Activated CD4-positive, alpha-beta T cell treated with anti-CD3 and anti-CD28 coated beads, Interleukin-2, amount 10 ng/mL, durations not matched to agents 7 days and 5 days (primary cell): ENCODE measurements around the gene C19orf38. TPM values are rescaled to one million over a fixed set of nuclear protein-coding genes. Genes with fewer than 3 reads are reported as not detected.

Experiments used
- CTCF ChIA-PET: fragments of 350-600 bp; sonication (Branson Sonifier 250); formaldehyde crosslinking; loops from one replicate; lab custom pipeline; 2021; ENCODE audit warnings: antibody characterized with exemption; lab: Charles Lee
- POLR2A ChIA-PET: fragments of 350-600 bp; sonication (Branson Sonifier 250); formaldehyde crosslinking; loops from one replicate; lab custom pipeline; 2021; ENCODE audit warnings: antibody characterized with exemption; lab: Charles Lee
- DNase-seq: peaks from one replicate; pipeline ENCODE4 v3.0.0-alpha.2; 2020
- H3K27ac Mint-ChIP-seq: one replicate; pipeline ENCODE4 v1.8.0; 2021; ENCODE audit warnings: mild to moderate bottlenecking, moderate library complexity, mixed read lengths
- H3K27me3 Mint-ChIP-seq: one replicate; pipeline ENCODE4 v1.8.0; 2021; ENCODE audit warnings: mixed read lengths
- H3K36me3 Mint-ChIP-seq: one replicate; pipeline ENCODE4 v1.8.0; 2021; ENCODE audit warnings: low read depth, mixed read lengths
- H3K4me1 Mint-ChIP-seq: one replicate; pipeline ENCODE4 v1.8.0; 2021; ENCODE audit warnings: mixed read lengths
- H3K4me3 Mint-ChIP-seq: one replicate; pipeline ENCODE4 v1.8.0; 2021; ENCODE audit warnings: mild to moderate bottlenecking, moderate library complexity, mixed read lengths
- H3K9me3 Mint-ChIP-seq: one replicate; pipeline ENCODE4 v1.8.0; 2021; ENCODE audit warnings: mixed read lengths
- microRNA-seq: library from miRNA; unstranded; fragments of <30 nt; microRNA quantifications from one replicate; pipeline ENCODE4 v1.2.0, GENCODE V29; 2021; ENCODE audit warnings: borderline microRNAs expressed, borderline replicate concordance
- total RNA-seq, 2 experiments: library from RNA; stranded (reverse); gene quantifications; one replicate each; pipeline ENCODE4 v1.2.3, GENCODE V29; 2021

Gene C19orf38
- total RNA-seq, 2 experiments from 2014 or later, result 2.4 TPM

- Mint-ChIP-seq H3K27ac (no peak overlapping the region), H3K4me3 (no peak overlapping the region), H3K9me3 (no peaks in the 10 kb centered on the region), H3K36me3 (peaks cover 10% of the 10 kb centered on the region), H3K27me3 (no peaks in the 10 kb centered on the region), H3K4me1 (no peaks in the 10 kb centered on the region)
- ChIA-PET CTCF (no interaction called here), POLR2A (no interaction called here)
- no peak for DNase-seq
Observed at GRCh38 chr19:10908380-10908960, 60.3 kb downstream of the C19orf38 start.

- Mint-ChIP-seq H3K9me3 (no peaks in the 10 kb centered on the region), H3K4me1 (no peaks in the 10 kb centered on the region), H3K36me3 (peaks cover 10% of the 10 kb centered on the region), H3K4me3 (no peak overlapping the region), H3K27ac (no peak overlapping the region), H3K27me3 (no peaks in the 10 kb centered on the region)
- POLR2A ChIA-PET, result no interaction called here
- CTCF ChIA-PET, result interaction anchor here (0.9 to 1.3 kb wide), 4 partner anchors 12 to 869 kb away, joined by 3 to 4 read pairs (median 4); no protein-coding TSS in a partner anchor
- DNase-seq, result no peak
Observed at GRCh38 chr19:10911579-10912363, 63.6 kb downstream of the C19orf38 start.

- no peak overlapping the region for H3K27ac Mint-ChIP-seq
- no peak overlapping the region for H3K4me3 Mint-ChIP-seq
- POLR2A ChIA-PET, result no interaction called here
- peaks cover 10% of the 10 kb centered on the region for H3K36me3 Mint-ChIP-seq
- no peaks in the 10 kb centered on the region for H3K9me3 Mint-ChIP-seq
- no peak for DNase-seq
- CTCF ChIA-PET, result interaction anchor here (0.9 to 1.3 kb wide), 4 partner anchors 13 to 870 kb away, joined by 3 to 4 read pairs (median 4); no protein-coding TSS in a partner anchor
- no peaks in the 10 kb centered on the region for H3K4me1 Mint-ChIP-seq
- H3K27me3 Mint-ChIP-seq, result no peaks in the 10 kb centered on the region
Observed at GRCh38 chr19:10912619-10913018, 64.4 kb downstream of the C19orf38 start.

- CTCF ChIA-PET, result interaction anchor here (1.7 kb wide), 1 partner anchor 16 kb away, joined by 4 read pairs; no protein-coding TSS in a partner anchor
- H3K27me3 Mint-ChIP-seq, result no peaks in the 10 kb centered on the region
- H3K9me3 Mint-ChIP-seq, result no peaks in the 10 kb centered on the region
- H3K4me3 Mint-ChIP-seq, result no peak overlapping the region
- no peak for DNase-seq
- no peak overlapping the region for H3K27ac Mint-ChIP-seq
- POLR2A ChIA-PET, result no interaction called here
- peaks cover 10% of the 10 kb centered on the region for H3K36me3 Mint-ChIP-seq
- H3K4me1 Mint-ChIP-seq, result no peaks in the 10 kb centered on the region
Observed at GRCh38 chr19:10913716-10914340, 65.6 kb downstream of the C19orf38 start.

- H3K4me1 Mint-ChIP-seq, result no peaks in the 10 kb centered on the region
- no peaks in the 10 kb centered on the region for H3K9me3 Mint-ChIP-seq
- no peak overlapping the region for H3K27ac Mint-ChIP-seq
- DNase-seq, result no peak
- ChIA-PET CTCF (interaction anchor here (0.6 kb wide), 1 partner anchor 290 kb away, joined by 4 read pairs; no protein-coding TSS in a partner anchor), POLR2A (no interaction called here)
- H3K36me3 Mint-ChIP-seq, result peaks cover 7% of the 10 kb centered on the region
- H3K27me3 Mint-ChIP-seq, result no peaks in the 10 kb centered on the region
- no peak overlapping the region for H3K4me3 Mint-ChIP-seq
Observed at GRCh38 chr19:10915130-10916091, 67.2 kb downstream of the C19orf38 start.

- no peak for DNase-seq
- POLR2A ChIA-PET, result no interaction called here
- H3K4me1 Mint-ChIP-seq, result no peaks in the 10 kb centered on the region
- peaks cover 7% of the 10 kb centered on the region for H3K36me3 Mint-ChIP-seq
- no peaks in the 10 kb centered on the region for H3K9me3 Mint-ChIP-seq
- H3K27me3 Mint-ChIP-seq, result no peaks in the 10 kb centered on the region
- no peak overlapping the region for H3K4me3 Mint-ChIP-seq
- CTCF ChIA-PET, result interaction anchor here (0.7 kb wide), 1 partner anchor 25 kb away, joined by 3 read pairs; no protein-coding TSS in a partner anchor
- H3K27ac Mint-ChIP-seq, result no peak overlapping the region
Observed at GRCh38 chr19:10916602-10917001, 68.4 kb downstream of the C19orf38 start.

GRCh38 chr19:10918359-10918758, 70.1 kb downstream of the C19orf38 start:
- Mint-ChIP-seq H3K27ac (no peak overlapping the region), H3K36me3 (no peaks in the 10 kb centered on the region), H3K9me3 (no peaks in the 10 kb centered on the region), H3K27me3 (no peaks in the 10 kb centered on the region), H3K4me1 (no peaks in the 10 kb centered on the region), H3K4me3 (no peak overlapping the region)
- POLR2A ChIA-PET, result no interaction called here
- no peak for DNase-seq
- CTCF ChIA-PET, result interaction anchor here (1.0 to 1.6 kb wide), 4 partner anchors 9 to 25 kb away, joined by 3 to 5 read pairs (median 4); no protein-coding TSS in a partner anchor

Small RNA genes lying within 50 kb of the gene (microRNA-seq; reads per million reads assigned to microRNA genes)
- gene MIR199A1, result not detected
- gene MIR6793, result 1.9 reads per million

Other genes with a start within 250 kb of the C19orf38 start
- 100 to 1,000 TPM; 162 to 189 TPM for gene SLC44A2, start 222.9 kb upstream of the C19orf38 start, total RNA-seq
- 100 to 1,000 TPM; 385 to 389 TPM for gene ILF3, start 194.1 kb upstream of the C19orf38 start, total RNA-seq
- 10 to 100 TPM; 39.9 to 43.8 TPM for gene QTRT1, start 147.0 kb upstream of the C19orf38 start, total RNA-seq
- 100 to 1,000 TPM; 268 to 270 TPM for gene DNM2, start 130.3 kb upstream of the C19orf38 start, total RNA-seq
- gene TMED1, start 12.2 kb upstream of the C19orf38 start, total RNA-seq, result 10 to 100 TPM in 1 of 2 experiments, 1 to 10 TPM in 1; 8.6 to 11.2 TPM
- 10 to 100 TPM; 32.4 to 34.3 TPM for gene CARM1, start 23.1 kb downstream of the C19orf38 start, total RNA-seq
- 10 to 100 TPM; 19.9 to 23.3 TPM for gene YIPF2, start 80.2 kb downstream of the C19orf38 start, total RNA-seq
- gene TIMM29, start 80.4 kb downstream of the C19orf38 start, total RNA-seq, result 10 to 100 TPM; 17.5 to 22.3 TPM
- gene SMARCA4, start 112.6 kb downstream of the C19orf38 start, total RNA-seq, result 100 to 1,000 TPM; 111 to 115 TPM
- 10 to 100 TPM; 93.0 to 97.1 TPM for gene LDLR, start 241.0 kb downstream of the C19orf38 start, total RNA-seq